Measurements from ENCODE around the gene XPR1. TPM values are rescaled to one million over a fixed set of nuclear protein-coding genes. Genes with fewer than 3 reads are reported as not detected.

The XPR1 gene
- total and polyA plus RNA-seq, 2 of the 8 experiments (the other 6 are each of a cell fraction or from before 2014, with no cell fraction given) = 28.6 to 43.9 TPM

DNA sequence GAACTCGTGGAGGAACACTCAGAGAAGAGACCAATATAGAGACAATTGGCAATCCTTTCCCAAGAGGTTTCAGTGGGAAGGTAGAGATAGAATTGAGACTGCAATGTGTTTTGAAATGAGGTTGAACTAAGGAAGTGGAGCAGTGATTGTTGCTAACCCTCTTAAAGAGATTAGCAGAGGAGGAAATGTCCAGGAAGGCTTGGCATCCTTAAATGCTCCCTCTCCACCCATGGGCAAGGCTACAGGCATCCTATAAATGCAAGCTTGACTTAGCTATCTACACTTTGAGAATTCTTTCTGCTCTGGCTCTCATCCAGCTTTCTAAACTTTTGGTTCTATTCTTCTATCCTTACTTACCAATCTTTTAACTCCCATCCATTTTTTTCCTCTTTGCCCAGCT lies 30.3 kb upstream of the XPR1 start:
- H3K14ac ChIP-seq (ENCODE audit: insufficient read length) = no peak overlapping the region
- H3K9ac ChIP-seq (replicated peaks in 1 of 4; ENCODE audit: extremely low read depth in 1 of 4, low read depth in 3 of 4, low read length in 3 of 4) = no peak overlapping the region
- H2AK5ac ChIP-seq (ENCODE audit: low read depth, low read length) = no peak overlapping the region
- H3K56ac ChIP-seq (replicated peaks; ENCODE audit: insufficient read length, low read depth, low read length) = no peak overlapping the region
- H3K4me2 ChIP-seq (ENCODE audit: insufficient read depth in 1 of 2, low read depth in 2 of 2, low read length in 2 of 2) = no peak overlapping the region
- H4K91ac ChIP-seq (replicated peaks; ENCODE audit: insufficient read length, low read length) = no peak overlapping the region
- no peaks in the 10 kb centered on the region; a peak in 1 of 7 replicates for H3K27me3 ChIP-seq (replicated peaks in 1 of 4; ENCODE audit: control insufficient read depth in 3 of 4, extremely low read depth in 1 of 4, insufficient read depth in 3 of 4, low read length in 3 of 4)
- ChIA-PET POLR2A (ENCODE audit: partially characterized antibody) (no interaction called here), CTCF (ENCODE audit: partially characterized antibody) (no interaction called here)
- H3K18ac ChIP-seq (ENCODE audit: extremely low read depth, low read length) = no peak overlapping the region
- FAIRE-seq = no peak
- H3K4ac ChIP-seq (replicated peaks; ENCODE audit: insufficient read length, low read depth, low read length) = no peak overlapping the region
- H3K23me2 ChIP-seq (ENCODE audit: low read depth, low read length) = no peaks in the 10 kb centered on the region; the same call in 1 of the 2 replicates
- H3K79me1 ChIP-seq (ENCODE audit: low read depth, low read length) = no peaks in the 10 kb centered on the region
- no peaks in the 10 kb centered on the region for H3K36me3 ChIP-seq (ENCODE audit: control insufficient read depth in 2 of 4, insufficient read depth in 4 of 4, low read length in 3 of 4)
- no peak overlapping the region for H3K4me3 ChIP-seq (ENCODE audit: extremely low read depth in 1 of 4, insufficient read depth in 2 of 4, low read depth in 3 of 4, low read length in 4 of 4)
- DNase-seq (ENCODE audit: low read depth in 1 of 2, low spot score in 2 of 2) = no peak
- no peak overlapping the region for H4K8ac ChIP-seq (ENCODE audit: extremely low read depth, insufficient read depth, low read length)
- no peaks in the 10 kb centered on the region for H4K20me1 ChIP-seq (replicated peaks in 1 of 2; ENCODE audit: control insufficient read depth in 1 of 2, insufficient read depth in 2 of 2, low read length in 2 of 2)
- no peak overlapping the region for H3K27ac ChIP-seq (ENCODE audit: low read depth, low read length)
- no peak overlapping the region for H2BK20ac ChIP-seq (ENCODE audit: low read length)
- no peaks in the 10 kb centered on the region for H3K9me3 ChIP-seq (ENCODE audit: insufficient read depth in 2 of 2, low read depth in 1 of 2, low read length in 1 of 2)
- H2BK120ac ChIP-seq (replicated peaks; ENCODE audit: low read depth, low read length) = no peak overlapping the region
- H3K4me1 ChIP-seq (replicated peaks in 1 of 4; ENCODE audit: control insufficient read depth in 3 of 4, insufficient read depth in 4 of 4, low read length in 3 of 4) = no peaks in the 10 kb centered on the region; a peak in 1 of 7 replicates
- no peak overlapping the region for H2BK12ac ChIP-seq (ENCODE audit: low read depth, low read length)
- H4K5ac ChIP-seq (ENCODE audit: insufficient read length, low read depth, low read length) = no peak overlapping the region
- no peak overlapping the region for H2BK15ac ChIP-seq (ENCODE audit: low read length)
- no peak overlapping the region for H2AFZ ChIP-seq (ENCODE audit: low read length)
- no peaks in the 10 kb centered on the region for H3K79me2 ChIP-seq (ENCODE audit: control insufficient read depth in 1 of 2, insufficient read depth in 2 of 2, low read length in 2 of 2)
- no peak overlapping the region for H2BK5ac ChIP-seq (ENCODE audit: low read depth, low read length)
- H3K23ac ChIP-seq (ENCODE audit: insufficient read length) = no peak overlapping the region
- 83% methylated on average over 1 of the region's 1 CpG; no CpG with 5 or more reads in 1 of the 2 experiments for WGBS, 2 experiments (ENCODE audit: extremely low coverage in 1 of 2, insufficient coverage in 1 of 2, insufficient read length in 1 of 2, insufficient replicate concordance in 2 of 2, low coverage in 1 of 2, low lambda C conversion rate in 2 of 2, missing lambda C conversion rate in 1 of 2)
- TF ChIP-seq, protein P1, sequence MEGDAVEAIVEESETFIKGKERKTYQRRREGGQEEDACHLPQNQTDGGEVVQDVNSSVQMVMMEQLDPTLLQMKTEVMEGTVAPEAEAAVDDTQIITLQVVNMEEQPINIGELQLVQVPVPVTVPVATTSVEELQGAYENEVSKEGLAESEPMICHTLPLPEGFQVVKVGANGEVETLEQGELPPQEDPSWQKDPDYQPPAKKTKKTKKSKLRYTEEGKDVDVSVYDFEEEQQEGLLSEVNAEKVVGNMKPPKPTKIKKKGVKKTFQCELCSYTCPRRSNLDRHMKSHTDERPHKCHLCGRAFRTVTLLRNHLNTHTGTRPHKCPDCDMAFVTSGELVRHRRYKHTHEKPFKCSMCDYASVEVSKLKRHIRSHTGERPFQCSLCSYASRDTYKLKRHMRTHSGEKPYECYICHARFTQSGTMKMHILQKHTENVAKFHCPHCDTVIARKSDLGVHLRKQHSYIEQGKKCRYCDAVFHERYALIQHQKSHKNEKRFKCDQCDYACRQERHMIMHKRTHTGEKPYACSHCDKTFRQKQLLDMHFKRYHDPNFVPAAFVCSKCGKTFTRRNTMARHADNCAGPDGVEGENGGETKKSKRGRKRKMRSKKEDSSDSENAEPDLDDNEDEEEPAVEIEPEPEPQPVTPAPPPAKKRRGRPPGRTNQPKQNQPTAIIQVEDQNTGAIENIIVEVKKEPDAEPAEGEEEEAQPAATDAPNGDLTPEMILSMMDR (IDR thresholded peaks at IDR 0.05; ENCODE audit: control extremely low read depth in 1 of 3, insufficient read depth in 1 of 3, low read depth in 1 of 3, low read length in 3 of 3) = no peak
- no peak for TF ChIP-seq YY1 (IDR thresholded peaks at IDR 0.05; ENCODE audit: low read depth, low read length)
- TF ChIP-seq SRF (IDR thresholded peaks at IDR 0.05; ENCODE audit: low read depth, low read length) = no peak
- no peak for TF ChIP-seq KDM1A (IDR thresholded peaks at IDR 0.05; ENCODE audit: borderline replicate concordance, low read length)
- no peak for TF ChIP-seq CHD2 (IDR thresholded peaks at IDR 0.05; ENCODE audit: low read length)
- TF ChIP-seq, protein P2, sequence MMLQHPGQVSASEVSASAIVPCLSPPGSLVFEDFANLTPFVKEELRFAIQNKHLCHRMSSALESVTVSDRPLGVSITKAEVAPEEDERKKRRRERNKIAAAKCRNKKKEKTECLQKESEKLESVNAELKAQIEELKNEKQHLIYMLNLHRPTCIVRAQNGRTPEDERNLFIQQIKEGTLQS (IDR thresholded peaks at IDR 0.05; ENCODE audit: insufficient read depth, low read depth, low read length) = no peak
- no peak for TF ChIP-seq CTBP2 (IDR thresholded peaks at IDR 0.05; ENCODE audit: borderline replicate concordance, insufficient read depth, insufficient read length, low read length)
- TF ChIP-seq PHF8 (conservative IDR thresholded peaks at IDR 0.05; ENCODE audit: low read depth, low read length) = no peak
- no peak for TF ChIP-seq RAD21 (IDR thresholded peaks at IDR 0.05 in 1 of 2, conservative IDR thresholded peaks at IDR 0.05 in 1 of 2; ENCODE audit: low read depth in 2 of 2, low read length in 2 of 2)
- no peak for TF ChIP-seq CHD1 (IDR thresholded peaks at IDR 0.05; ENCODE audit: low read depth, low read length)
- TF ChIP-seq JUND (IDR thresholded peaks at IDR 0.05; ENCODE audit: low read length) = no peak

All from H1 (cell line).